ENCODE data around the gene MAL. TPM values are rescaled to one million over a fixed set of nuclear protein-coding genes. Genes with fewer than 3 reads are reported as not detected.

Gene MAL
- total RNA-seq, 2 donors from 2014 or later: 3.1 to 8.0 TPM

GRCh38 chr2:95042472-95043271, 17.2 kb downstream of the MAL start:
- H3K36me3 ChIP-seq: no peaks in the 10 kb centered on the region
- no peak overlapping the region for H3K4me3 ChIP-seq
- TF ChIP-seq CTCF (IDR thresholded peaks at IDR 0.05) (no peak), POLR2A (IDR thresholded peaks at IDR 0.05) (no peak), POLR2AphosphoS5 (IDR thresholded peaks at IDR 0.05) (no peak)
- no peak overlapping the region for H3K27ac ChIP-seq
- no peak for DNase-seq (ENCODE audit: low spot score)
- no peaks in the 10 kb centered on the region for H3K27me3 ChIP-seq (replicated peaks; ENCODE audit: insufficient read depth)
- H3K9me3 ChIP-seq: no peaks in the 10 kb centered on the region
- intact Hi-C loops (cut with DNase I): no loop called here
- WGBS: 42% methylated on average over 7 of the region's 7 CpGs
- H3K4me1 ChIP-seq (replicated peaks): no peaks in the 10 kb centered on the region

GRCh38 chr2:95043300-95044093, 18.0 kb downstream of the MAL start:
- intact Hi-C loops (cut with DNase I): no loop called here
- Histone ChIP-seq H3K27me3 (replicated peaks; ENCODE audit: insufficient read depth) (no peaks in the 10 kb centered on the region), H3K9me3 (no peaks in the 10 kb centered on the region), H3K27ac (no peak overlapping the region), H3K36me3 (no peaks in the 10 kb centered on the region), H3K4me3 (no peak overlapping the region), H3K4me1 (replicated peaks) (no peaks in the 10 kb centered on the region)
- WGBS: 35% methylated on average over 16 of the region's 17 CpGs
- TF ChIP-seq POLR2AphosphoS5 (IDR thresholded peaks at IDR 0.05): peak; percentile 45
- no peak for TF ChIP-seq POLR2A (IDR thresholded peaks at IDR 0.05)
- peak; percentile 67 for DNase-seq (ENCODE audit: low spot score)

- no peaks in the 10 kb centered on the region for H3K4me1 ChIP-seq (replicated peaks)
- 81% methylated on average over 5 of the region's 5 CpGs for WGBS
- no peak overlapping the region for H3K4me3 ChIP-seq
- no peak overlapping the region for H3K27ac ChIP-seq
- intact Hi-C loops (cut with DNase I): no loop called here
- TF ChIP-seq POLR2A (IDR thresholded peaks at IDR 0.05) (no peak), CTCF (IDR thresholded peaks at IDR 0.05) (no peak), POLR2AphosphoS5 (IDR thresholded peaks at IDR 0.05) (no peak)
- no peaks in the 10 kb centered on the region for H3K9me3 ChIP-seq
- H3K36me3 ChIP-seq: no peaks in the 10 kb centered on the region
- no peaks in the 10 kb centered on the region for H3K27me3 ChIP-seq (replicated peaks; ENCODE audit: insufficient read depth)
- DNase-seq (ENCODE audit: low spot score): no peak
Measured at GRCh38 chr2:95044601-95045000, 19.1 kb downstream of the MAL start.

GRCh38 chr2:95046371-95047112, 21.0 kb downstream of the MAL start:
- Histone ChIP-seq H3K9me3 (no peaks in the 10 kb centered on the region), H3K4me1 (replicated peaks) (no peaks in the 10 kb centered on the region), H3K36me3 (no peaks in the 10 kb centered on the region), H3K27ac (no peak overlapping the region), H3K27me3 (replicated peaks; ENCODE audit: insufficient read depth) (no peaks in the 10 kb centered on the region), H3K4me3 (no peak overlapping the region)
- intact Hi-C loops (cut with DNase I): no loop called here
- DNase-seq (ENCODE audit: low spot score): no peak
- 88% methylated on average over 13 of the region's 13 CpGs for WGBS
- no peak for TF ChIP-seq POLR2AphosphoS5 (IDR thresholded peaks at IDR 0.05)

- intact Hi-C loops (cut with DNase I): no loop called here
- DNase-seq (ENCODE audit: low spot score): no peak
- WGBS: 84% methylated on average over 17 of the region's 17 CpGs
- no peaks in the 10 kb centered on the region for H3K9me3 ChIP-seq
- no peak overlapping the region for H3K4me3 ChIP-seq
- H3K27me3 ChIP-seq (replicated peaks; ENCODE audit: insufficient read depth): no peaks in the 10 kb centered on the region
- H3K4me1 ChIP-seq (replicated peaks): no peaks in the 10 kb centered on the region
- TF ChIP-seq CTCF (IDR thresholded peaks at IDR 0.05) (no peak), POLR2AphosphoS5 (IDR thresholded peaks at IDR 0.05) (no peak), POLR2A (IDR thresholded peaks at IDR 0.05) (no peak)
- H3K27ac ChIP-seq: no peak overlapping the region
- H3K36me3 ChIP-seq: no peaks in the 10 kb centered on the region
Measured at GRCh38 chr2:95047629-95048510, 22.4 kb downstream of the MAL start.

Measured in prostate gland (tissue), 2 donors.